ENCODE results near the gene PHOX2B. TPM values are rescaled to one million over a fixed set of nuclear protein-coding genes. Genes with fewer than 3 reads are reported as not detected.

PHOX2B gene
- total and polyA plus RNA-seq, 2 of the 8 experiments (the other 6 are each of a cell fraction or from before 2014, with no cell fraction given): not detected

DNA sequence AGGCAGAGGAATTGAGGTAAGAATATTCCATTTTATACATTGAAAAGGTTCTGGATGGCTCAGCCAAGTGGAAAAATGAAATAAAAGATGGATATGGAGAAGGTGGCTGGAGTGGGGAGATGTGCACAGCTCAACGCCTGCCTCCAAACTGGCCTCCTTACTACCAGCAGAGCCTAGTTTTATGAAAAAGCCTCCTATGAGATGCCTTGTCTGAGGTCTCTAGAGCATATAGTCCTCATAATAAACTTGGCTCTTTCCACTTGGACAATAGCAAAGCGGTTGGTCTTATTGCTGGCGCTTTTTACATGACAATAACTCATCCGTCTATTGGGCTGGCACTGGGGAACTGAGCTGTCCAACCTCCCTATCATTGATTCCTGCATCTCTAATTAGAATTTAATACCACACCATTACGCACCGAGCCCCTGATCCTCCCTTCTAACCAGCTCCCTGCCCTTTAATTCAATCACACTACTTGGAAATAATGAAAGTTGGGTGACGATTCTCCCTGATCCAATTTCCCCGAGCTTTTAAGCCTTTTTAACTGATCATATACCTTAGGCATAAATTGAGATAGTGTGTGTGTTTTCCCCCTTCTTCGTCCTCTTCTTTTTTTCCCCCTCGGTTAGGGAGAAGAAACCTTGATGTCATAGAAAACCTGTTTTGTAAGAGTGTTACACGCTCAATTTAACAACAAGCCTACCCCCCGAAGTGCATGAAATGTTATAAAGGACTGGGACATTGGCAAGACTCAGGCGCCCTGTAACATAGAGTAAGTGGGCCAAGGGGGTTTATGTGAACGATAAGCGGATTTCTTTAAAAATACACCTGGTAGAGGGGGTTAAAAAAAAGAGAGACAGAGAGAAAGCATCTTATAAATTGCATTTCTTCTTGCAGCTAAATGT, at the start of gene PHOX2B (continued):
- TF ChIP-seq BACH1 (IDR thresholded peaks at IDR 0.05; ENCODE audit: low read length): no peak
- no peak for TF ChIP-seq CHD2 (IDR thresholded peaks at IDR 0.05; ENCODE audit: low read length)
- TF ChIP-seq CBX5 (IDR thresholded peaks at IDR 0.05; ENCODE audit: low read depth, low read length): no peak
- TF ChIP-seq SUZ12 (IDR thresholded peaks at IDR 0.05; ENCODE audit: low read length): peak; percentile 1
- TF ChIP-seq KDM5A (IDR thresholded peaks at IDR 0.05; ENCODE audit: low read length): no peak
- no peak for TF ChIP-seq NANOG (IDR thresholded peaks at IDR 0.05; ENCODE audit: insufficient read depth, low read depth, low read length, poor library complexity, severe bottlenecking)
